Activated T-cell treated with anti-CD3 and anti-CD28 coated beads, Interleukin-2, amount 50 U/mL, for 72 hours (primary cell): ENCODE measurements around the gene HCFC1. TPM values are rescaled to one million over a fixed set of nuclear protein-coding genes. Genes with fewer than 3 reads are reported as not detected.

Experiments
- ATAC-seq, 2 donors: fragments of 150-1000 bp; cut with Tn5 transposase; replicated peaks in 1 of 2; 2 replicates each; pipeline ENCODE4 v1.10.0; 2021; ENCODE audit warnings: moderate library complexity in 2 of 2, mild to moderate bottlenecking in 1 of 2
- DNase-seq, 2 donors: peaks; one replicate each; pipeline ENCODE4 v3.0.0; 2021 to 2022; ENCODE audit warnings: mixed read lengths in 1 of 2
- H3K27ac Mint-ChIP-seq: one replicate; pipeline ENCODE4 v1.8.0; 2022; ENCODE audit warnings: mild to moderate bottlenecking, moderate library complexity, mixed read lengths
- H3K27me3 Mint-ChIP-seq: one replicate; pipeline ENCODE4 v1.8.0; 2022; ENCODE audit warnings: low read depth, mixed read lengths
- H3K36me3 Mint-ChIP-seq, 2 donors: one replicate each; pipeline ENCODE4 v1.8.0; 2022; ENCODE audit warnings: mixed read lengths in 2 of 2, mild to moderate bottlenecking in 1 of 2; ENCODE audit not compliant: insufficient read depth in 2 of 2
- H3K4me1 Mint-ChIP-seq: one replicate; pipeline ENCODE4 v1.8.0; 2022; ENCODE audit warnings: low read depth, mixed read lengths
- H3K4me3 Mint-ChIP-seq, 2 donors: one replicate each; pipeline ENCODE4 v1.8.0; 2022; ENCODE audit warnings: mild to moderate bottlenecking in 2 of 2, mixed read lengths in 2 of 2, moderate library complexity in 2 of 2
- H3K9me3 Mint-ChIP-seq, 2 donors: one replicate each; pipeline ENCODE4 v1.8.0; 2022; ENCODE audit warnings: mixed read lengths in 2 of 2
- total RNA-seq, 2 donors: library from RNA; stranded (reverse); gene quantifications; one replicate each; pipeline ENCODE4 v1.2.3, GENCODE V29; 2022

The HCFC1 gene
- total RNA-seq, 2 donors from 2014 or later = 59.3 to 65.8 TPM

GRCh38 chrX:153922932-153923857, 48.4 kb downstream of the HCFC1 start:
- Mint-ChIP-seq H3K36me3 (peaks cover 5 to 10% of the 10 kb centered on the region in 2 donors), H3K9me3 (no peaks in the 10 kb centered on the region), H3K4me3 (peak overlapping the region; percentile 90 to 96), H3K4me1 (peaks cover 49% of the 10 kb centered on the region), H3K27me3 (peaks cover 5% of the 10 kb centered on the region), H3K27ac (peak overlapping the region; percentile 82)
- DNase-seq = peak; percentile 38 to 41
- ATAC-seq = no peak

DNA sequence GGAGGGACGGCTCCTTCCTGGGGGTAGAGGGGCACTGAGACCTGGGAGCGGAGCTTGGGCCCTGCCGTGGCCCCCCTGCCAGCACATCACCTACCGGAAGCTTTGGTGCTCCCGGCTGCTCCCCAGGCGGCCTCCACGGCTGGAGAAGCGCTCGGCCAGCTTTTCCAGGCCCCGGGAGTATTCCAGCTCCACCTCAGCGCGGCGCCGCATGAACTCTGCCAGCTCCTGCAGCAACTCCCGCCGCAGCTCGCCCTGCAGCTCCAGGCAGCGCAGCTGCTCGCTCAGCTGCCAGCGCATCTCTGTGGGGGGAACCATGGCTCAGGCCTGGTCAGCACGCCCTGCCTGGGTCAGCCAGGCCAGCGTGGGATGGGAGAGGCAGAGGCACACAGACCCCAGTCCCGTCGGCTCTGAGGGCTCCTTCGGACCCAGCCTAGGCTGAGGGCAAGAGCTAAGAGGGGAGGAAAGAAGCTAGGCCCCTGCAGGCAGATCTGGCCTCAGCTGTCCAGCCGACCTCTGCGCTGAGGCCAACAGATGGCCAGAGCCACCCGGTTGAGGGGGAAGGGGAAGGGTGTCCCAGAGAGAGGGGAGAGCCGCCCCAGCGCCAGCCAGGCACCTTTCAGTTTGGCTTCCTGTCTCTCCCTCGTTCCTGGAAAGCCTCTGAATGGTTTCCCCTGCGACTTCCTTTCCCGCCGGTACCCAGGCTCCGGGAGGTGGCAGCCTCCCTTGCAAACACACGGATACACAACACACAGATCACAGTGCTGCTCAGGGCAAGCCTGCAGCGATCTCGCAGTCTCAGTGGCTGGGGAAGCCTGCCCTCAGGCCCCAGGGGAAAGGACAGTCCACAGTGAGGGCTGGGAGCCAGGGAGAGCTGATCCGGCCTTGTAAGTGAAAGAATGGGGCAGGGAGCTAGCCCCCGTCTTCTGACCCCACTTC, 49.8 kb downstream of the HCFC1 start:
- Mint-ChIP-seq H3K27ac (no peak overlapping the region), H3K4me3 (peak overlapping the region; percentile 90 to 96), H3K36me3 (peaks cover 5 to 12% of the 10 kb centered on the region in 2 donors), H3K27me3 (peaks cover 5% of the 10 kb centered on the region), H3K9me3 (no peaks in the 10 kb centered on the region), H3K4me1 (peaks cover 38% of the 10 kb centered on the region)
- no peak for DNase-seq
- no peak for ATAC-seq

DNA sequence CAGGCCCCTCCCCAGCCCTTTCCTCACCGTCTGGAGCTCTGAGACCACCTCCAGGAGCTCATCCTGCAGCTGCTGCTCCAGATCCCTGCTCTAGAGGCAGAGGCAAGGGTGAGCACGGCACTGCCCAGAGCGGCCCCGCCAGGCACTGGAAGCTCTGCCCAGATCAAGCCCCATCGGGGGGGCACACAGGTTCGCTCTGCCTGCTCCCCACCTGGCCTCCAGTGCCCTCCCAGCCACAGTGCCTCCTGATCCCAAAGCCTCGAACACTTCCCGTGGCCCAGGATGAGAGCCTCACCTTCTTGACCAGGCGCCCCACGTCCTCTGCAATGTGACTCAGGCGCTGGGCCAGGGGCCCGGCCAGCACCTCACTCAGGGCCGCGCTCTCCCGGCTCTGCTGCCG, 50.5 kb downstream of the HCFC1 start:
- Mint-ChIP-seq H3K27me3 (peaks cover 5% of the 10 kb centered on the region), H3K27ac (no peak overlapping the region), H3K9me3 (no peaks in the 10 kb centered on the region), H3K4me1 (peaks cover 34% of the 10 kb centered on the region), H3K36me3 (peaks cover 6 to 14% of the 10 kb centered on the region in 2 donors), H3K4me3 (no peak overlapping the region)
- no peak for DNase-seq
- ATAC-seq = no peak

- Mint-ChIP-seq H3K9me3 (no peaks in the 10 kb centered on the region), H3K4me3 (no peak overlapping the region), H3K27ac (no peak overlapping the region), H3K4me1 (peaks cover 34% of the 10 kb centered on the region), H3K27me3 (peaks cover 5% of the 10 kb centered on the region), H3K36me3 (peaks cover 4 to 14% of the 10 kb centered on the region in 2 donors)
- DNase-seq = no peak
- ATAC-seq = no peak
These were observed 51.1 kb downstream of the HCFC1 start for GRCh38 chrX:153920546-153920945.

- DNase-seq (no peak), ATAC-seq (no peak)
- no peaks in the 10 kb centered on the region for H3K9me3 Mint-ChIP-seq
- peaks cover 5% of the 10 kb centered on the region for H3K27me3 Mint-ChIP-seq
- H3K36me3 Mint-ChIP-seq = peaks cover 4 to 10% of the 10 kb centered on the region in 2 donors
- H3K4me1 Mint-ChIP-seq = peaks cover 26% of the 10 kb centered on the region
- H3K4me3 Mint-ChIP-seq = no peak overlapping the region
- no peak overlapping the region for H3K27ac Mint-ChIP-seq
These were observed 52.3 kb downstream of the HCFC1 start for GRCh38 chrX:153919281-153919680.

GRCh38 chrX:153917869-153918268, 53.7 kb downstream of the HCFC1 start:
- peaks cover 11% of the 10 kb centered on the region for H3K4me1 Mint-ChIP-seq
- no peak for ATAC-seq
- no peak for DNase-seq
- H3K27me3 Mint-ChIP-seq = peaks cover 5% of the 10 kb centered on the region
- no peak overlapping the region for H3K27ac Mint-ChIP-seq
- no peaks in the 10 kb centered on the region for H3K9me3 Mint-ChIP-seq
- H3K36me3 Mint-ChIP-seq = peaks cover 6 to 14% of the 10 kb centered on the region in 2 donors
- no peak overlapping the region for H3K4me3 Mint-ChIP-seq

DNA sequence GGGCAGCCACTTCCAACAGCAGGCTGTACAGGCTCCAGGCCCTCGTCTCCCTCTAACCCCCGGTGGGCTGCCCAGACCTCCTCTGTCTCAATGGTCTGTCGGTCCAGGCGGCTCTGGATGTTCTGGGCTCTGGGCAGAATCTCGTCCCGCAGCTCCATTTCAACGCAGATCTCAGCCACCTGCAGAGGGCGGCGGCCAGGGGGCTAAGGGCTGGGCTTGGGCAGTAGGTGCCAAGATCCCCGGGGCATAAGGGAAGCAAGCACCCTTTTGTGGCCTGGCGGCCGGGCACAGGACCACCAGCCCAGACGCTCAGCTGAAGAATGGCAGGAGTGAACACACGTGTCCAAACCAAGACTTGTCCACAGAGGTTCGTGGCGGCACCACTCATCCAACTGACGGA, 57.9 kb downstream of the HCFC1 start:
- Mint-ChIP-seq H3K4me1 (no peaks in the 10 kb centered on the region), H3K4me3 (no peak overlapping the region), H3K9me3 (no peaks in the 10 kb centered on the region), H3K36me3 (peaks cover 3 to 10% of the 10 kb centered on the region in 2 donors), H3K27ac (no peak overlapping the region), H3K27me3 (no peaks in the 10 kb centered on the region)
- no peak for ATAC-seq
- no peak for DNase-seq

DNA sequence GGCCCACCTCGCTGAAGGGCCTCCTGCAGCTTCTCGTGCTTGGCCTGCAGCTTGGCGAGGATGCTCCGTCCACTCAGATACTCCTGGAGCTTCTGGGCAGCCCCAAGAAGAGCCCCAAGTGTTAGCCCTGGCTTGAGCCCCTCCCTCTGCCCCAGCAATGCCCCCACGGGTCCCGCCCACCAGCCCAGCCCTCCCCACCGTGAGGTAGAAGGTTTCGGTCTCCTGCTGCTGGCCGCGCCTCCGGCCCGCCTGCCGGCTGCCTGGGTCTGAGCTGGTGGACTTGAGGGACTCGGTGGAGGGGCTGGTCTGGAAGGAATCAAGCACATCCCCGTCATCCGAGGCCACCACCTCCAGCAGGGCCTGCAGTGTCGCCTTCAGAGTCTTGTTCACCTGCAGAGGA, 58.4 kb downstream of the HCFC1 start:
- peaks cover 3 to 8% of the 10 kb centered on the region in 2 donors for H3K36me3 Mint-ChIP-seq
- ATAC-seq = no peak
- H3K9me3 Mint-ChIP-seq = no peaks in the 10 kb centered on the region
- no peaks in the 10 kb centered on the region for H3K27me3 Mint-ChIP-seq
- no peak overlapping the region for H3K4me3 Mint-ChIP-seq
- H3K4me1 Mint-ChIP-seq = no peaks in the 10 kb centered on the region
- H3K27ac Mint-ChIP-seq = no peak overlapping the region
- no peak for DNase-seq

DNA sequence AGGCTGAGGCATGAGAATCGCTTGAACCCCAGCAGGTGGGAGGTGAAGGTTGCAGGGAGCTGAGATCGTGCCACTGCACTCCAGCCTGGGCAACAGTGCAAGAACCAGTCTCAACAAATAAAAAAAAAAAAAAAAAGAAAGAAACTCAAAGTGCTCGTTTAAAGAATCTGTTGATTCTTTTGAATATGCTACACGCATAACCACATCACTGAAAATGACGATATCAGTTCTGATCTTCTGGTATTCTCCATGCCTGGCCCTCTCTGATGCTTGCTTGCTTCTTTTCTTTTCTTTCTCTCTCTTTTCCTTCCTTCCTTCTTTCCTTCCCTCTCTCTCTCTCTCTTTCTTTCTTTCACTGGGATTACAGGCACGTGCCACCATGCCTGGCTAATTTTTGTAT, 59.8 kb downstream of the HCFC1 start:
- ATAC-seq (no peak), DNase-seq (no peak)
- no peak overlapping the region for H3K4me3 Mint-ChIP-seq
- H3K36me3 Mint-ChIP-seq = peaks cover 3 to 5% of the 10 kb centered on the region in 2 donors
- no peaks in the 10 kb centered on the region for H3K27me3 Mint-ChIP-seq
- no peaks in the 10 kb centered on the region for H3K4me1 Mint-ChIP-seq
- H3K27ac Mint-ChIP-seq = peak overlapping the region; percentile 6
- no peaks in the 10 kb centered on the region for H3K9me3 Mint-ChIP-seq

GRCh38 chrX:153910446-153910845, 61.2 kb downstream of the HCFC1 start:
- Mint-ChIP-seq H3K9me3 (no peaks in the 10 kb centered on the region), H3K36me3 (peaks cover 2 to 3% of the 10 kb centered on the region in 2 donors), H3K27me3 (no peaks in the 10 kb centered on the region), H3K27ac (no peak overlapping the region), H3K4me3 (no peak overlapping the region), H3K4me1 (peaks cover 6% of the 10 kb centered on the region)
- DNase-seq (no peak), ATAC-seq (no peak)

- Mint-ChIP-seq H3K36me3 (peaks cover 2 to 3% of the 10 kb centered on the region in 2 donors), H3K27me3 (no peaks in the 10 kb centered on the region), H3K4me1 (peaks cover 6% of the 10 kb centered on the region), H3K4me3 (no peak overlapping the region), H3K9me3 (no peaks in the 10 kb centered on the region), H3K27ac (no peak overlapping the region)
- ATAC-seq = no peak
- DNase-seq = no peak
These were observed 61.6 kb downstream of the HCFC1 start for GRCh38 chrX:153909980-153910360.

DNA sequence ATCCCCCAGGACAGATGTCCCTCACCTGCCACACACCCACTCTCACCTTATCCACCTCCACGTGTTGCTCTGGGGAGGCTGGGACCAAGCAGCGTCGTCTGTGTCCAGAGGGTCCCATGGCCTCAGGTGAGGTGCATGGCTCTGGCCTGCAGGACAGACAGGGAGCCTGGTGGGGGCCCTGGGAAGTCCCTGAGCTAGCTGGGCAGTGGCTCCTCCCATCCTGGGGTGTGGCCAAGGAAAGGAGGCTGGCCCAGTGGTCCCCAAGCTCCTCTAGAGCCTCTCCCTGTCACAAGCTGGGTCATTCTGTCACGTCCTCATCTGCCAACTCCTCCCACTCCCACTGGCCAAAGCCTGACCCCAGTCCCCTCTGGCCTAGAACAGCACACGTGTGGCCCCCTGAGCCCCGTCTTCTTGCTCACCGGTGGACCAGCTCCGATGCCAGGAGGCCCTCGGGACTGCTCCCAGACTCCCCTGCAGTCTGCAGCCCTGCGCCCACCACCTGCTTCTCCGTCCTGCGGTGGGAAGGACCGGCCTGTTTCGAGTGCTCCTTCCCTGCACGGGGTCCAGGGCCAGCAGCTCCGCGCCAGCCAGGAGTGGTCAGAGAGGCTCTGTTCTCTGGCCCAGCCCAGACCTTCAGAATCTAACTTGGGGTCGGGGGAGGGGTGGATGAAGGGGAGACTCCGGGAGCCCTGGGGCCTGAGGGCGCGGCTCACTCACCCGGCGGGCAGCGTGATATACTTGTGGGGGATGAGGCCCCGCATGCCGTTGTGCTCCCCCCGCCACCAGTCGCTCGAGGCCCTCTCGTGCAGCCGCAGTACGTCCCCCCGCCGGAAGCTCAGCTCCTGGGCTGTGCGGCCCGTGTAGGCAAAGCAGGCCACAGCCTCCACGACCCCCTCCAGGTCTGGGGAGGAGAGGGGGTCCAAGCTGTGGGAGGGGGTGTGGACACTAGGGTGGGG, 62.3 kb downstream of the HCFC1 start:
- H3K4me3 Mint-ChIP-seq = no peak overlapping the region
- no peak overlapping the region for H3K27ac Mint-ChIP-seq
- H3K27me3 Mint-ChIP-seq = no peaks in the 10 kb centered on the region
- peaks cover 2 to 3% of the 10 kb centered on the region in 2 donors for H3K36me3 Mint-ChIP-seq
- no peaks in the 10 kb centered on the region for H3K9me3 Mint-ChIP-seq
- ATAC-seq (peak in 1 of 2 donors; percentile 25), DNase-seq (peak in 1 of 2 donors; percentile 25)
- peaks cover 6% of the 10 kb centered on the region for H3K4me1 Mint-ChIP-seq
